ENCODE measurements around the gene BRD9. TPM values are rescaled to one million over a fixed set of nuclear protein-coding genes. Genes with fewer than 3 reads are reported as not detected.

BRD9 gene
- total and polyA plus RNA-seq, 10 donors: 26.5 to 82.9 (median 39.1) TPM

- intact Hi-C loops (cut with DNase I; ENCODE audit: low total_unique reads): no loop called here
- WGBS, 5 donors: 80 to 89% (median 85%) methylated on average over 16 of the region's 16 CpGs
- DNase-seq: no peak
Observed at GRCh38 chr5:851553-851952, 41.0 kb downstream of the BRD9 start.

DNA sequence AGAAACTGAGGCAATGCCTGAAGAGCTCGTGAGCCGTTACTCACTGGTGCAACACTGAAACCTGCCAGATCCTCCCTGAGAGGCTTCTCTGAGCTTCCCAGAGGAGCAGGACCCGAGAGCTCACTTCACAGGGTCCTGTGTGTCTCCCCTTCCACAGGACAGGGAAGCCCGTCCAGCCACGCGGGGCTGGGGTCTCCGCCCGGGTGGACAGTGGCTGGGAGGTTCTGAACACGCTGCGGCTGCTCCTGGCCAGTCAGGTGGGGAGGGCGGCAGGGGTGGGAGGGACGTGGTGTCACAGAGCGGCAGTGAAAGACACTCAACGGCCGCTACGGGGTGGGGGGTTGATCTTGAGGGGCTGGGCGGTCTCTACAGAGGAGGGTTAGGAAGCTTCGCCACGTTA lies 41.5 kb downstream of the BRD9 start:
- Histone ChIP-seq H3K27me3 (replicated peaks in 1 of 7) (peaks cover 0 to 41% (median 3%) of the 10 kb centered on the region in 7 donors), H3K4me1 (no peaks in the 10 kb centered on the region), H3K36me3 (no peaks in the 10 kb centered on the region), H3K27ac (no peak overlapping the region), H3K4me3 (no peak overlapping the region), H3K9me3 (no peaks in the 10 kb centered on the region)
- intact Hi-C loops (cut with DNase I; ENCODE audit: low total_unique reads): no loop called here
- TF ChIP-seq POLR2AphosphoS5 (IDR thresholded peaks at IDR 0.05) (no peak), POLR2A (IDR thresholded peaks at IDR 0.05) (no peak)
- TF ChIP-seq, protein P1, sequence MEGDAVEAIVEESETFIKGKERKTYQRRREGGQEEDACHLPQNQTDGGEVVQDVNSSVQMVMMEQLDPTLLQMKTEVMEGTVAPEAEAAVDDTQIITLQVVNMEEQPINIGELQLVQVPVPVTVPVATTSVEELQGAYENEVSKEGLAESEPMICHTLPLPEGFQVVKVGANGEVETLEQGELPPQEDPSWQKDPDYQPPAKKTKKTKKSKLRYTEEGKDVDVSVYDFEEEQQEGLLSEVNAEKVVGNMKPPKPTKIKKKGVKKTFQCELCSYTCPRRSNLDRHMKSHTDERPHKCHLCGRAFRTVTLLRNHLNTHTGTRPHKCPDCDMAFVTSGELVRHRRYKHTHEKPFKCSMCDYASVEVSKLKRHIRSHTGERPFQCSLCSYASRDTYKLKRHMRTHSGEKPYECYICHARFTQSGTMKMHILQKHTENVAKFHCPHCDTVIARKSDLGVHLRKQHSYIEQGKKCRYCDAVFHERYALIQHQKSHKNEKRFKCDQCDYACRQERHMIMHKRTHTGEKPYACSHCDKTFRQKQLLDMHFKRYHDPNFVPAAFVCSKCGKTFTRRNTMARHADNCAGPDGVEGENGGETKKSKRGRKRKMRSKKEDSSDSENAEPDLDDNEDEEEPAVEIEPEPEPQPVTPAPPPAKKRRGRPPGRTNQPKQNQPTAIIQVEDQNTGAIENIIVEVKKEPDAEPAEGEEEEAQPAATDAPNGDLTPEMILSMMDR (IDR thresholded peaks at IDR 0.05 in 8 of 11, conservative IDR thresholded peaks at IDR 0.05 in 3 of 11): no peak
- DNase-seq: peak; percentile 63
- 64 to 80% (median 68%) methylated on average over 14 to 19 of the region's 19 CpGs for WGBS, 5 donors

More at GRCh38 chr5:851553-851952, 41.0 kb downstream of the BRD9 start:
- peaks cover 0 to 41% (median 3%) of the 10 kb centered on the region in 7 donors for H3K27me3 ChIP-seq (replicated peaks in 1 of 7)
- no peak overlapping the region for H3K4me3 ChIP-seq
- no peak for TF ChIP-seq POLR2AphosphoS5 (IDR thresholded peaks at IDR 0.05)
- TF ChIP-seq, protein P1 (IDR thresholded peaks at IDR 0.05 in 8 of 11, conservative IDR thresholded peaks at IDR 0.05 in 3 of 11): no peak
- no peak for TF ChIP-seq POLR2A (IDR thresholded peaks at IDR 0.05)
- no peaks in the 10 kb centered on the region for H3K4me1 ChIP-seq
- H3K36me3 ChIP-seq: no peaks in the 10 kb centered on the region
- H3K27ac ChIP-seq: no peak overlapping the region
- H3K9me3 ChIP-seq: no peaks in the 10 kb centered on the region

GRCh38 chr5:850511-851006 lies 42.0 kb downstream of the BRD9 start, which contains the start of gene ZDHHC11:
Gene ZDHHC11 (minus strand): TSS chr5:850986. CDS start chr5:850602, 384 bp downstream.
- intact Hi-C loops (cut with DNase I; ENCODE audit: low total_unique reads): no loop called here
- no peaks in the 10 kb centered on the region for H3K9me3 ChIP-seq
- DNase-seq: peak; percentile 76
- WGBS, 5 donors: 73 to 88% (median 77%) methylated on average over 20 to 27 of the region's 27 CpGs
- H3K27ac ChIP-seq: no peak within 1 kb of the TSS
- H3K36me3 ChIP-seq: no peaks in the 10 kb centered on the region
- TF ChIP-seq POLR2AphosphoS5 (IDR thresholded peaks at IDR 0.05) (no peak), POLR2A (IDR thresholded peaks at IDR 0.05) (no peak)
- TF ChIP-seq, protein P1 (IDR thresholded peaks at IDR 0.05 in 8 of 11, conservative IDR thresholded peaks at IDR 0.05 in 3 of 11): no peak
- H3K4me1 ChIP-seq: no peaks in the 10 kb centered on the region
- H3K4me3 ChIP-seq: peak within 1 kb of the TSS in 1 of 8 donors; percentile 19
- peaks cover 0 to 41% (median 3%) of the 10 kb centered on the region in 7 donors for H3K27me3 ChIP-seq (replicated peaks in 1 of 7)

GRCh38 chr5:849651-850301 lies 42.8 kb downstream of the BRD9 start:
- H3K27me3 ChIP-seq (replicated peaks in 1 of 7): peaks cover 0 to 41% (median 3%) of the 10 kb centered on the region in 7 donors
- H3K4me1 ChIP-seq: no peaks in the 10 kb centered on the region
- DNase-seq: peak; percentile 70
- peak overlapping the region in 1 of 8 donors; percentile 19 for H3K4me3 ChIP-seq
- H3K9me3 ChIP-seq: no peaks in the 10 kb centered on the region
- WGBS, 5 donors: 71 to 87% (median 85%) methylated on average over 10 to 20 of the region's 20 CpGs
- H3K36me3 ChIP-seq: no peaks in the 10 kb centered on the region
- TF ChIP-seq, protein P1 (IDR thresholded peaks at IDR 0.05 in 8 of 11, conservative IDR thresholded peaks at IDR 0.05 in 3 of 11): no peak
- peak in 1 of 3 donors; percentile 12 for TF ChIP-seq POLR2AphosphoS5 (IDR thresholded peaks at IDR 0.05)
- TF ChIP-seq POLR2A (IDR thresholded peaks at IDR 0.05): no peak
- H3K27ac ChIP-seq: no peak overlapping the region
- intact Hi-C loops (cut with DNase I; ENCODE audit: low total_unique reads): no loop called here
